Smooth muscle cell (in vitro differentiated cells): ENCODE measurements around the gene GBE1. TPM values are rescaled to one million over a fixed set of nuclear protein-coding genes. Genes with fewer than 3 reads are reported as not detected.

Experiments used
- DNase-seq: peaks from one replicate; lab custom pipeline; 2025; ENCODE audit not compliant: unreplicated experiment; lab: John Stamatoyannopoulos, UW
- H2AFZ ChIP-seq: fragments of 200-600 bp; sonication (generic); 2 replicates; pipeline ENCODE4 v1.6.0; 2016; ENCODE audit warnings: antibody characterized with exemption, low read depth, mild to moderate bottlenecking
- H3F3A ChIP-seq: fragments of 200-600 bp; sonication (generic); 2 replicates; pipeline ENCODE4 v1.6.0; 2017; ENCODE audit warnings: antibody characterized with exemption, low read depth
- H3K27ac ChIP-seq: fragments of 200-600 bp; sonication (generic); 2 replicates; pipeline ENCODE4 v1.5.1; 2016; ENCODE audit warnings: low read depth, mild to moderate bottlenecking
- H3K27me3 ChIP-seq: fragments of 200-600 bp; sonication (generic); 2 replicates; pipeline ENCODE4 v1.6.1; 2016; ENCODE audit warnings: low read depth, mild to moderate bottlenecking
- H3K36me3 ChIP-seq: fragments of 200-600 bp; sonication (generic); 2 replicates; pipeline ENCODE4 v1.5.1; 2016; ENCODE audit warnings: low read depth
- H3K4me1 ChIP-seq: fragments of 200-600 bp; sonication (generic); 2 replicates; pipeline ENCODE4 v1.5.1; 2016; ENCODE audit warnings: low read depth
- H3K4me2 ChIP-seq: fragments of 200-600 bp; sonication (generic); 2 replicates; pipeline ENCODE4 v1.6.0; 2016; ENCODE audit warnings: mild to moderate bottlenecking
- H3K4me3 ChIP-seq: fragments of 200-600 bp; sonication (generic); 2 replicates; pipeline ENCODE4 v1.5.1; 2016; ENCODE audit warnings: mild to moderate bottlenecking
- H3K79me2 ChIP-seq: fragments of 200-600 bp; sonication (generic); 2 replicates; pipeline ENCODE4 v1.6.0; 2016; ENCODE audit warnings: low read depth, mild to moderate bottlenecking
- H3K9ac ChIP-seq: fragments of 200-600 bp; sonication (generic); 2 replicates; pipeline ENCODE4 v1.6.0; 2016; ENCODE audit warnings: low read depth
- H3K9me3 ChIP-seq: fragments of 200-600 bp; sonication (generic); replicated peaks from 2 replicates; pipeline ENCODE4 v1.5.1; 2016; ENCODE audit warnings: low read depth
- H4K20me1 ChIP-seq: fragments of 200-600 bp; sonication (generic); 2 replicates; pipeline ENCODE4 v1.6.0; 2016; ENCODE audit warnings: low read depth
- WGBS: methylation state at CpG from one replicate; pipeline ENCODE4 v1.1.7; 2016; ENCODE audit warnings: low lambda C conversion rate; 5-methylcytosine and 5-hydroxymethylcytosine counted together
- polyA plus RNA-seq: library from polyadenylated mRNA; unstranded; fragments of >200 nt; fragmentation: Nextera tagmentation; extraction: Ambion mirVana; gene quantifications from 2 replicates; pipeline ENCODE4 v1.2.1, GENCODE V29; 2016
- total RNA-seq: library from RNA; depleted of rRNA; stranded (reverse); fragments of >200 nt; gene quantifications from 2 replicates; pipeline ENCODE4 v1.2.3, GENCODE V29; 2014
- TF ChIP-seq, protein P1 (sequence below): fragments of 200-600 bp; sonication (generic); IDR thresholded peaks from 2 replicates; pipeline ENCODE4 v1.5.1; 2017; ENCODE audit warnings: borderline replicate concordance, mild to moderate bottlenecking, antibody characterized with exemption; ENCODE audit not compliant: insufficient read depth, poor library complexity, severe bottlenecking

GBE1 gene
- total and polyA plus RNA-seq, 2 experiments from 2014 or later, result 23.4 to 50.8 TPM

DNA sequence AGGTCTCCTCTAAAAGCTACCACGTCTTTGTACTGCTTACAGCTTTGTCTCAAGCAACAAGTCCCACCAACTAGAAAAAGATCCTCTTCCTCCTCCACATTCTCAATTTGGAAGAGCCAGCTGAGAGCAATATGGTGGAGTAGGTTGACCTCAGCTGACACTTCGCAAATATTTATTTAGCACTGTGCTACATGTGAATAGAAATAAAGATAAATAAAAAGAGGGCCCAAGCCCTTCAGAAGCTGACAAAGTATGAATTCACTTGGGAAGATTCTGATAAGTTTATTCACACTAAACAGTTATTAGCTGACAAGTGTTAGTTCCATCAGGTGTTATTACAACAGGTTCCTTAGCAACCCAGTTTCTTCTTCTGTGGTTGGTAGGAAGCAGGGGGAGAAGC is 310.3 kb downstream of the GBE1 start:
- Histone ChIP-seq H3F3A (no peaks in the 10 kb centered on the region), H3K9me3 (no peaks in the 10 kb centered on the region), H2AFZ (no peak overlapping the region), H4K20me1 (no peaks in the 10 kb centered on the region), H3K4me2 (no peak overlapping the region), H3K27me3 (no peaks in the 10 kb centered on the region), H3K9ac (no peak overlapping the region), H3K27ac (no peak overlapping the region), H3K4me1 (no peaks in the 10 kb centered on the region), H3K4me3 (no peak overlapping the region), H3K79me2 (no peaks in the 10 kb centered on the region), H3K36me3 (no peaks in the 10 kb centered on the region)
- no peak for DNase-seq
- TF ChIP-seq, protein P1, sequence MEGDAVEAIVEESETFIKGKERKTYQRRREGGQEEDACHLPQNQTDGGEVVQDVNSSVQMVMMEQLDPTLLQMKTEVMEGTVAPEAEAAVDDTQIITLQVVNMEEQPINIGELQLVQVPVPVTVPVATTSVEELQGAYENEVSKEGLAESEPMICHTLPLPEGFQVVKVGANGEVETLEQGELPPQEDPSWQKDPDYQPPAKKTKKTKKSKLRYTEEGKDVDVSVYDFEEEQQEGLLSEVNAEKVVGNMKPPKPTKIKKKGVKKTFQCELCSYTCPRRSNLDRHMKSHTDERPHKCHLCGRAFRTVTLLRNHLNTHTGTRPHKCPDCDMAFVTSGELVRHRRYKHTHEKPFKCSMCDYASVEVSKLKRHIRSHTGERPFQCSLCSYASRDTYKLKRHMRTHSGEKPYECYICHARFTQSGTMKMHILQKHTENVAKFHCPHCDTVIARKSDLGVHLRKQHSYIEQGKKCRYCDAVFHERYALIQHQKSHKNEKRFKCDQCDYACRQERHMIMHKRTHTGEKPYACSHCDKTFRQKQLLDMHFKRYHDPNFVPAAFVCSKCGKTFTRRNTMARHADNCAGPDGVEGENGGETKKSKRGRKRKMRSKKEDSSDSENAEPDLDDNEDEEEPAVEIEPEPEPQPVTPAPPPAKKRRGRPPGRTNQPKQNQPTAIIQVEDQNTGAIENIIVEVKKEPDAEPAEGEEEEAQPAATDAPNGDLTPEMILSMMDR, result no peak
- WGBS, result 83% methylated on average over 2 of the region's 2 CpGs

DNA sequence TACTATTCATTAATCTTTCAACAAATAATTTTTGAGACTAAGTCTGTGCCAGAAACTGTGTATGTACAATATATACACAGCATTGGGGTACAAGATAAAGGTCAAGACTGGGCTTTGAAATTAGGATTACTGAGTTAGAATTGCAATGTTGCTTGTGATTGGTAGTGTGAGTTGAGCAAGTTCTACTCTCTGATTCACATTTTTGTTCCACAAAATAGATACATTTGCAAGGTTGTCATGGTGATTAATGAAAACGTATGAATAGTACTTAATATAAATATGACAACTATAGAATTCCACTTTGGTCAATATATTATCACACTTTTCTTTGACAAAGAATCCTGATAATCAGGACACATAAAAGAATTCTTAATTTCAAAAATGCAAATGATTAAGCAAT is 314.6 kb downstream of the GBE1 start:
- no peak for DNase-seq
- Histone ChIP-seq H2AFZ (no peak overlapping the region), H3K27ac (no peak overlapping the region), H3K36me3 (no peaks in the 10 kb centered on the region), H3K79me2 (no peaks in the 10 kb centered on the region), H4K20me1 (no peaks in the 10 kb centered on the region), H3K27me3 (no peaks in the 10 kb centered on the region), H3F3A (no peaks in the 10 kb centered on the region), H3K9me3 (no peaks in the 10 kb centered on the region), H3K4me1 (no peaks in the 10 kb centered on the region), H3K4me3 (no peak overlapping the region), H3K4me2 (no peak overlapping the region), H3K9ac (no peak overlapping the region)
- TF ChIP-seq, protein P1, result no peak
- WGBS, result 87% methylated on average over 1 of the region's 1 CpG

DNA sequence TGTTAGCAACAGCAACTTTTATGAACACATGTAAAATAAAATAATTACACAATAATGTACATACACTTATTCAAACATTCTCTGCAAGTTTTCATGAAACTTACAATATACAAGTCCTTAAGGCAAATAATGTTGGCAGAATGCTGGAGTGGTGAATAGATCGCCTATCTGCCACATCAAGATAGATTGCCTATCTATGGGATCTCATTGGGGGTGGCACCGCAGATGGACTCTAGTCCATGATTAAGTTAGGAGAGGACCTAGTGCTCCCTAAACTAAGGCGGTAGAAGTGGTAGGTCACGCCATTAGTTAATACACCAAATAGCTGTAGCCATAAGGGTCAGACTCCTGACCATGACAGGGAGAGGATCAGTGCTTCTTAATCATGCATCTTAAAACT is 315.7 kb downstream of the GBE1 start:
- WGBS, result 98% methylated on average over 4 of the region's 4 CpGs
- no peaks in the 10 kb centered on the region for H3K79me2 ChIP-seq
- no peak overlapping the region for H3K27ac ChIP-seq
- no peak overlapping the region for H3K4me2 ChIP-seq
- no peak for DNase-seq
- H3K9ac ChIP-seq, result no peak overlapping the region
- no peaks in the 10 kb centered on the region for H3K4me1 ChIP-seq
- TF ChIP-seq, protein P1, result no peak
- no peaks in the 10 kb centered on the region for H3K36me3 ChIP-seq
- H3F3A ChIP-seq, result no peaks in the 10 kb centered on the region
- no peaks in the 10 kb centered on the region for H4K20me1 ChIP-seq
- no peak overlapping the region for H3K4me3 ChIP-seq
- H2AFZ ChIP-seq, result no peak overlapping the region
- no peaks in the 10 kb centered on the region for H3K27me3 ChIP-seq
- H3K9me3 ChIP-seq, result no peaks in the 10 kb centered on the region

DNA sequence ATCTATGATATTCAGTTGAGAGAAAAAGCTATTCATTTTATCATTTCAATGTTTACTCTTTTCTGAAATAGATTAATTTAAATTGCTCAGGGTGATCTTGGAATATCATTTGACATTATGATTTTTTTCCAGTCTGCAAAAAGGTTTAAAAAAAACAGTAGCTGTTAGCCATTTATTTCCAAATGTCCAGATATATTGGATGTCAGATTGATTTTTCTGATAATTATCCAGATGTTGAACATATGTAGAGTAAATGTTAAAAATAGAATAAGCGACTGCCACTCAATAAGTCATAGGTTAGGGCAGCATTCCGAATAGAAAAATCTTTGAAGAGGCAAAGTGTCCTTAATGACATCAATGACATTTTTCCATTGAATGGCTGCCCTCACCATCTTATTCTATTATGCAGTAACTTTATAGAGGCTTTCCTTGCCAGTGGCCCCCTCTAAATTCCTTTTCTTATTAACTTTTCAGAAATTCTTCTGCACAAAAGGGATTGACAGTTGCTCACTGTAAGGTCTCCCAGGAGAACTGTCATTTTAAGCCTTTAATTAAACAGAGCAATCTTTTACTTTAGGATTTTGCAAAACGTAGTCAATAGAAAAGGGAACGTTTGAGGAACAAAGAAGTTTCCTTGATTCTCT is 316.5 kb downstream of the GBE1 start:
- H3K36me3 ChIP-seq, result no peaks in the 10 kb centered on the region
- H3K9ac ChIP-seq, result no peak overlapping the region
- no peaks in the 10 kb centered on the region for H3K4me1 ChIP-seq
- no peak overlapping the region for H2AFZ ChIP-seq
- no peaks in the 10 kb centered on the region for H3K27me3 ChIP-seq
- no peaks in the 10 kb centered on the region for H3F3A ChIP-seq
- H4K20me1 ChIP-seq, result no peaks in the 10 kb centered on the region
- 94% methylated on average over 4 of the region's 4 CpGs for WGBS
- H3K79me2 ChIP-seq, result no peaks in the 10 kb centered on the region
- no peaks in the 10 kb centered on the region for H3K9me3 ChIP-seq
- TF ChIP-seq, protein P1, result no peak
- no peak overlapping the region for H3K4me3 ChIP-seq
- no peak for DNase-seq
- no peak overlapping the region for H3K4me2 ChIP-seq
- H3K27ac ChIP-seq, result no peak overlapping the region
